ENCODE measurements around the gene LRCH4.
"Not testable (repeated sequence)": the region's sequence is repeated elsewhere in the genome, so short reads cannot be mapped to it uniquely, and the experiment has no call there.

The LRCH4 gene

GRCh38 chr7:100563100-100563564 lies 22.8 kb downstream of the LRCH4 start:
- DNase-seq (ENCODE audit: low spot score in 2 of 2) = no peak
- H3K4me3 ChIP-seq = no peak overlapping the region
- H3K4me1 ChIP-seq = no peaks in the 10 kb centered on the region
- in situ Hi-C loops (cut with MboI; ENCODE audit: low sequenced_read_pairs) = loop anchor here (10.0 kb wide), 1 partner anchor 98 kb away; the partner anchor contains the start of gene SPACDR
- H3K9me3 ChIP-seq = no peaks in the 10 kb centered on the region
- H3K36me3 ChIP-seq (replicated peaks) = 0 out of 2 replicates have a peak, but pooled peaks cover 6% of the 10 kb centered on the region
- no peaks in the 10 kb centered on the region for H3K27me3 ChIP-seq (ENCODE audit: low read depth)

DNA sequence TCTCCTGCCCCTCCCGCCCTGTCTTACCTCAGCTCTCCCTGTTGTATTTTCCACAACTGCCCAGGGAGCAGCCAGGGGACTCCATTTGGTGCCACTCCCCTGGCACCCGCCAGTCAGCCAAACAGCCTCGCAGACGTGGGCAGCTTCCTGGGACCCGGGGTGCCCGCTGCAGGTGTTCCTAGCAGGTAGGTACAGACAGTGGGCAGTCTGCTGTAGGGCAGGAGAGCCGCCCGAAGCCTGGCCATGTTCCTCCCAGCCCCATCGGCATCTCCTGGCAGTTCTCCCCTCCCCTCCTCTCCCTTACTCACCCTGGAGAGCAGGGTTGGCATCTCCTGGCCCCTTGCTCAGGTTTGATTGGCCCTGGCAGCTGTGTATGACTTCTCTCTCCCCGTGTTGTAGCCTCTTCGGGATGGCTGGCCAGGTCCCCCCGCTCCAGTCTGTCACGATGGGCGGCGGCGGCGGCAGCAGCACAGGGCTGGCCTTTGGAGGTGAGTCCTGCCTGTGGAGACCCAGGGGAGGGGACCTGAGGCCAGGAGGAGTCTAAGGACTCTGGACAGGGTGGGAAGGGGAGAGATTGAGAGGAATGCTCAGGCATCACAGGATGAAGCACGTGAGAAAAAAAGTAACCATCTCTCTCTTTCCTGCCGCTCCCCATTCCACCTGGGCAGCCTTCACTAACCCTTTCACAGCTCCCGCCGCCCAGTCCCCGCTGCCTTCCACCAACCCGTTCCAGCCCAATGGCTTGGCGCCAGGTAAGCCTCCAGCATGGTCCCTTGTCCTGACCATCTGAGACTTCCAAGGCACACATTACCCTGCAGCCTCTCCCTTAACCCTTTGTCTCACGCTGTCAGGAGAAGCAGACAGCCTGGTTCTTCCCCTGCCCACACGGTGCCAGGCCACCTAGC lies 23.5 kb downstream of the LRCH4 start:
- no peak for DNase-seq (ENCODE audit: low spot score in 2 of 2)
- H3K9me3 ChIP-seq = no peaks in the 10 kb centered on the region
- H3K27me3 ChIP-seq (ENCODE audit: low read depth) = no peaks in the 10 kb centered on the region
- H3K4me3 ChIP-seq = no peak overlapping the region
- in situ Hi-C loops (cut with MboI; ENCODE audit: low sequenced_read_pairs) = loop anchor here (10.0 kb wide), 1 partner anchor 98 kb away; the partner anchor contains the start of gene SPACDR
- 0 out of 2 replicates have a peak, but pooled peaks cover 6% of the 10 kb centered on the region for H3K36me3 ChIP-seq (replicated peaks)
- H3K4me1 ChIP-seq = no peaks in the 10 kb centered on the region

DNA sequence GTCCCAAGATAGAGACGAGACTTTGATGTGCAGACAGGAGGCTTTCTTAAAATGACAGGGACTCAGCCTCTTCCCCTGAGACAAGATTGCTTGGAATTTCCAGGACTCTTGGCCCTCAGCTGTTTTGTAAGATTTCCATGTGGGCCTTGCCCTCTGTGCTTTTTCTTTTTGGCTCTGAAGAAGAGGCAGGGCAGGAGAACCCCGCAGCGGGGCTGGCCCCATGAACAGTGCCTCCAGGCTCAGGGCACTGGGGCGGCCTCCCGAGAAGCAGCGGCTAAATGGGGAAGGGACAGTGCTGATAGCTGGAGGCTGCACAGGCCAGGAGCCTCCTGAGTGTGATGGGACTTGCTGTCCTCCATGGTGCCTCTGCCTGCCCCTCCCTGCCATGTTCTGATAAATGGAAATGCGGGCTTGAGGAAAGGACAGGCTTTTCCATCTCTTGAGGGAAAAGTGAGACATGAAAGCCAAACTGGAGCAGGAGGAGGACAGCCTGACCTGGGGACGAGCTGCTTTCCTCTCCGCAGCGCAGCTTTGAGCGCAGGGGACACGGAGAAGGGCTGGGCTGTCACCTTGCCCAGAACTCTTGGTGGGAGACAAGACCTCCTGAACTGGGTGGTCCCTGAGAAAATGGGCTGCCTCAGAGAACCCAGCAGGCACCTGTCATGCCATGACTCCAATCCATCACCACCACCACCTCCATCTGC lies 24.3 kb downstream of the LRCH4 start:
- Histone ChIP-seq H3K36me3 (replicated peaks) (0 out of 2 replicates have a peak, but pooled peaks cover 6% of the 10 kb centered on the region), H3K4me3 (no peak overlapping the region), H3K9me3 (no peaks in the 10 kb centered on the region), H3K27me3 (ENCODE audit: low read depth) (no peaks in the 10 kb centered on the region), H3K4me1 (no peaks in the 10 kb centered on the region)
- in situ Hi-C loops (cut with MboI; ENCODE audit: low sequenced_read_pairs) = loop anchor here (10.0 kb wide), 1 partner anchor 97 kb away; the partner anchor contains the start of gene SPACDR
- no peak for DNase-seq (ENCODE audit: low spot score in 2 of 2)

DNA sequence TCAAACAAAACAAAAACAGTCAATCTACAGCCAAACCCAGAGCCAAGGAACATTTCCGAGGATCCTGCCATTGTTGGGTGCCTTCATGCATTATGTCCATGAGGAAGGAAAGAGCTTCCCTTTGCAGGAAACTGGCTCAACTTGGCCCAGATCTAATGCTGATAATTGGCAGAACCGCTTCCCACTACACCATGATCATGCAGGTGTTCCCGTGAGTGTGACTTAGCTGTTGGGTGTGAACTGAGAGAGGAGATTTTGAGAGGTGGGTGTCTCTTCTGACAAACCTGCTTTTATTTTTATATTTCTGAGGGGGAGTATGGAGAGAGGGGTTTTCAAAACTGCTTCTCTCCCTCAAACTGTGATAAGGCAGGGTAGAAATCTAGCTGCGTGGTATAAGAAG lies 26.8 kb downstream of the LRCH4 start:
- Histone ChIP-seq H3K4me1 (no peaks in the 10 kb centered on the region), H3K36me3 (replicated peaks) (peaks cover 16% of the 10 kb centered on the region)

DNA sequence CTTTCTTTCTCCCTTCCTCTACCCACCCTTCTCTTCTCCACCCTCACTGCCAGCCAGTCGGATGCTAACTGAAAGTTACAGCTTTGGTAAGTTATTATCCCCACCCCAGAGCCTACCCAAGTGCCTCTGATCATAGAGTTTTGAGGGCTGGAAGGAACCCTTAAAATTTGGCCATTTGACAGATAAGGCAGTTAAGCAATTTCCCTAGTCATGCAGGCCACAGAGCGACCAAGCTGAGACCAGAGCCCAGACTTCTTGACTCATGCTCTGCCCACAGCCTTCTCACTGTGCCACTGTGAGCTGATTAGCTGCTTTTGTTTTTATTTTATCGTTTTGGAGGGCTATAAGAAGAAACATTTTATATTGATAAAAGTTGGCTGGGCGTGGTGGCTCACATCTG lies 29.4 kb downstream of the LRCH4 start:
- H3K36me3 ChIP-seq (replicated peaks) = peaks cover 13% of the 10 kb centered on the region
- no peaks in the 10 kb centered on the region for H3K27me3 ChIP-seq (ENCODE audit: low read depth)
- H3K4me1 ChIP-seq = no peaks in the 10 kb centered on the region
- H3K9me3 ChIP-seq = no peaks in the 10 kb centered on the region
- H3K4me3 ChIP-seq = no peak overlapping the region
- no peak for DNase-seq (ENCODE audit: low spot score in 2 of 2)
- in situ Hi-C loops (cut with MboI; ENCODE audit: low sequenced_read_pairs) = no loop called here

More for the DNA sequence above, 26.8 kb downstream of the LRCH4 start:
- no peak overlapping the region for H3K4me3 ChIP-seq
- no peak for DNase-seq (ENCODE audit: low spot score in 2 of 2)
- no peaks in the 10 kb centered on the region for H3K27me3 ChIP-seq (ENCODE audit: low read depth)
- in situ Hi-C loops (cut with MboI; ENCODE audit: low sequenced_read_pairs) = no loop called here
- H3K9me3 ChIP-seq = no peaks in the 10 kb centered on the region

DNA sequence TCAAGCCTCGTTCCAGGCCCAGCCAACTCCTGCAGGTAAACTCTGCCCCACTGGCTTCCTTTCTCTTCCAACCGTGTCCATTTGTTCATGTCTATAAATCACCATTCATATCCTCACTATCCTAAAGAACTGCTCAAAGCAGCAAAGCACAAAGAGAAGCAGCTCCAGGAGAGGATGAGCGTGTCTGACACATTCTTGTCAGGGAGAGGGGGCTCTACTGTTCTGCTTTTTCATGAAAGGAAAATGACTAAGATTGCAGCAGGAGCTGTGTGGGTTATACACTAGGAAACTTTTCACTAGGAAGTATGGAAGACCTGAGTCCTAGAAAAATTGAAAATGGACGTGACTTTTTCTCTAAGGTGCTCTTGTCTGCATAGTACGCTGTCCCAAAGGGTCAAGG lies 30.2 kb downstream of the LRCH4 start:
- H3K9me3 ChIP-seq = no peaks in the 10 kb centered on the region
- DNase-seq (ENCODE audit: low spot score in 2 of 2) = no peak
- H3K4me1 ChIP-seq = no peaks in the 10 kb centered on the region
- in situ Hi-C loops (cut with MboI; ENCODE audit: low sequenced_read_pairs) = no loop called here
- H3K27me3 ChIP-seq (ENCODE audit: low read depth) = no peaks in the 10 kb centered on the region
- H3K4me3 ChIP-seq = no peak overlapping the region
- peaks cover 13% of the 10 kb centered on the region for H3K36me3 ChIP-seq (replicated peaks)

DNA sequence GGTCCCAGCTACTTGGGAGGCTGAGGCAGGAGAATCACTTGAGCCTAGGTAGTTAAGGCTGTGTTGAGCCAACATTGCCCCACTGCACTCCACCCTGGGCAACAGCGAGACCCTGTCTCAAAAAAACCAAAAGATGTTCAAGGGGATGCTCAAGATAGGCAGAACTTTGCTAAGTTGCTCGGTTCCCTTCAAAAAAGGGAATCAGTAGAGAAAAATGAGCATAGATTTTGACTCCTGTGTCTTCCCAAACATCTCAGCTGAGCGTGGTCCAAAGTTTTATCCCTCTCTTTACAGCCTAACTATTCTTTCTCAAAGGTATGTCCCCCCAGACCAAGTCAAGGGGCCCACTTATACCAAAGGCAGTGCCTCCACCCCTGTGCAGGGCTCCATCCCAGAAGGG lies 32.9 kb downstream of the LRCH4 start:
- in situ Hi-C loops (cut with MboI; ENCODE audit: low sequenced_read_pairs) = no loop called here
- Histone ChIP-seq H3K4me1 (no peaks in the 10 kb centered on the region), H3K9me3 (no peaks in the 10 kb centered on the region), H3K27me3 (ENCODE audit: low read depth) (no peaks in the 10 kb centered on the region), H3K4me3 (no peak overlapping the region), H3K36me3 (replicated peaks) (peaks cover 18% of the 10 kb centered on the region)
- DNase-seq (ENCODE audit: low spot score in 2 of 2) = no peak

DNA sequence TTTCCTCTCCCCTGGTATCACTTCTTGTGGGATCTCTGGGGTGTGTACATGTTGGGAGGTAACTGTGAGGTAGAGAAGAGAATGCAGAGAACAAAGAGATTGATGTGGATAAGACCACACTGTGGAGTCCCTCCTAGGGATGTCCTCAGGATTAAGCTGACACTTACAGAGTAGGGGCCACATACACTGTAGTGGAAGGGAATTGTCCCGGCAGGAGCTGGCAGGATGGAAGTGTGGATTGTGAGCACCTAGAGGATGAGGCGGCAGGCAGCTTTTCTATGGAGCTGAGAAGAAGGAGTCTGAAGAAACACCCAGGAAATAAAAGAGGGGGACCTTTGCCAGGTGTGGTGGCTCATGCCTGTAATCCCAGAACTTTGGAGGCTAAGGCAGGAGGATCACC lies 33.4 kb downstream of the LRCH4 start:
- no peak for DNase-seq (ENCODE audit: low spot score in 2 of 2)
- no peaks in the 10 kb centered on the region for H3K9me3 ChIP-seq
- H3K27me3 ChIP-seq (ENCODE audit: low read depth) = no peaks in the 10 kb centered on the region
- no peaks in the 10 kb centered on the region for H3K4me1 ChIP-seq
- in situ Hi-C loops (cut with MboI; ENCODE audit: low sequenced_read_pairs) = no loop called here
- peaks cover 18% of the 10 kb centered on the region for H3K36me3 ChIP-seq (replicated peaks)
- no peak overlapping the region for H3K4me3 ChIP-seq

DNA sequence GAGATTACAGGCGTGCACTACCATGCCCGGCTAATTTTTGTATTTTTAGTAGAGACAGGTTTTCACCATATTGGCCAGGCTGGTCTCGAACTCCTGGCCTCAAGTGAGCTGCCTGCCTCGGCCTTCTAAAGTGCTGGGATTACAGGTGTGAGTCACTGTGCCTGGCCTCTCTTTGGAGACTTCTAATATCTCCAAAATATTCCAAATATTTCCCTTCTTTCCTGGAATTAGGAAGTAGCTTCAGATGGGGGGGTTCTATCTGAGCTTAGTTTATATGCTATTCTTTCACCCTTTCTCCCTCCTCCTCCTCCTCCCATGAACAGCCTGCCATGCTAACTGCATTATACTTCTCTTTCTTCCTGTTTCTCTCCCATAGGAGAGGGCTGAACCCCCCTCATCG lies 37.5 kb downstream of the LRCH4 start:
- in situ Hi-C loops (cut with MboI; ENCODE audit: low sequenced_read_pairs); DNase-seq (ENCODE audit: low spot score in 2 of 2); H3K4me1 ChIP-seq; H3K36me3 ChIP-seq (replicated peaks); H3K4me3 ChIP-seq; H3K9me3 ChIP-seq; H3K27me3 ChIP-seq (ENCODE audit: low read depth): not testable (repeated sequence)

DNA sequence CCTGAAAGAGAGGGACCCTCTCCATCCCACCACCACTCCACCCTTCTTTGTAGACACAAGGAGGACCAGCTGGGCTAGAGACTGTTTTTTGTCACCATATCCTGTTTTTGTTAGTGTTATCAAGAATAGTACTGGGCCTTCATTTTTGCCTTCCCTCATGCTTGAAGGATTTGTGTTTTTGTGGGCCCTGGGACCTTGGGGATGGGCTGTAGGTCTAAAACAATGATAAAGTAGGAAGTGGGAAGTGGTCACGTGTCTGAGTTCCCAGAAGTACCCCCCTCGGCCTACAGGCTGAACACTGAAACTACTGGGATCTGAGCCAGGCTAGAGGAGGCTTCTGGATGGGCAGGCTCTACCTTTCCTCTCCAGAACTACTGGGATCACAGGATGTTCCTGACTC lies 38.1 kb downstream of the LRCH4 start:
- no peak for DNase-seq (ENCODE audit: low spot score in 2 of 2)
- Histone ChIP-seq H3K27me3 (ENCODE audit: low read depth) (no peaks in the 10 kb centered on the region), H3K36me3 (replicated peaks) (peaks cover 8% of the 10 kb centered on the region), H3K9me3 (no peaks in the 10 kb centered on the region), H3K4me1 (peaks cover 8% of the 10 kb centered on the region), H3K4me3 (no peak overlapping the region)
- in situ Hi-C loops (cut with MboI; ENCODE audit: low sequenced_read_pairs) = no loop called here

GRCh38 chr7:100546926-100547800 lies 38.8 kb downstream of the LRCH4 start:
- DNase-seq (ENCODE audit: low spot score in 2 of 2) = no peak
- Histone ChIP-seq H3K9me3 (no peaks in the 10 kb centered on the region), H3K4me1 (peaks cover 11% of the 10 kb centered on the region), H3K4me3 (no peak overlapping the region), H3K27me3 (ENCODE audit: low read depth) (no peaks in the 10 kb centered on the region), H3K36me3 (replicated peaks) (peaks cover 8% of the 10 kb centered on the region)
- in situ Hi-C loops (cut with MboI; ENCODE audit: low sequenced_read_pairs) = no loop called here

DNA sequence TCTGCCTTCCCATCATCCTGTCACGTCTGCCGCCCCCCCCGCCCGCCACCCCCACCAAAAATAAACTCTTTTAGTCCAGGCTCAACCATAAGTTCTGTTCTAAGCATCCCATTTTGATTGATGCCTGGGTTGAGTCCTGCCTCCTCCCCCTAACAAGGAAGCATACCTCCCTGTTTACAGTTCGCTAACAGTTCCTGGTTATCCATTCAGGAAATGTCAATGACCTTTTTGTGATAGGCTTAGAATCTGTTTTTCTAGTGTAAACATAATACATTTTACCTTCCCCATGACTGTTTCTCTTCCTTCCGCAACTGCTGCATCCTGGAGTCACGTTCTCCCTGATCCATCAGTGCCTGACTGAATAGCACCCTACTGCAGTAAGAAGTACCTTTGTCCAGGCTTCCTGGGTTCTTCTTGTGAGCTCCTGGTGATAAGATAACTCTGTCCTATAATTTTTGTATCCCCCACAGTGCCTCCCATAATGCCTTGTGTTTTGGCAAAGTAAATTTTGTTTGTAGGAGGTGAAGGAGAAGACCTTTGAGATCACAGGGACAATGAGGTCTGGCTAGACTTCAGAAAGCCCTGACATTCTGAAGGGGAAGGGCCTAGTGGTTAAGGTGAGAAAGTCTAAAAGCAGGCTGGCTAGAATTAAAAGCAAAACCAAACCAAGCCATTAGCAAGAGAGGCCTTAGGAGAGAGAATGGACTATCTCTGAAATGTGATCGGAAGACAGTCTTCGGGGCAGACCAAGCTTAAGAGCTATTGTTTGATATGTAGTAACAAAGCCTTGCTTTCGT lies 39.6 kb downstream of the LRCH4 start:
- peaks cover 8% of the 10 kb centered on the region for H3K36me3 ChIP-seq (replicated peaks)
- no peaks in the 10 kb centered on the region for H3K9me3 ChIP-seq
- peaks cover 15% of the 10 kb centered on the region for H3K4me1 ChIP-seq
- in situ Hi-C loops (cut with MboI; ENCODE audit: low sequenced_read_pairs) = no loop called here
- no peak overlapping the region for H3K4me3 ChIP-seq
- no peak for DNase-seq (ENCODE audit: low spot score in 2 of 2)
- H3K27me3 ChIP-seq (ENCODE audit: low read depth) = no peaks in the 10 kb centered on the region
